Measurements from ENCODE around the gene ELL2. TPM values are rescaled to one million over a fixed set of nuclear protein-coding genes. Genes with fewer than 3 reads are reported as not detected.

ELL2 gene
- total and polyA plus RNA-seq, 9 of the 15 experiments (the other 6 are each of a cell fraction or from before 2014, with no cell fraction given), result 4.3 to 18.3 (median 14.5) TPM

DNA sequence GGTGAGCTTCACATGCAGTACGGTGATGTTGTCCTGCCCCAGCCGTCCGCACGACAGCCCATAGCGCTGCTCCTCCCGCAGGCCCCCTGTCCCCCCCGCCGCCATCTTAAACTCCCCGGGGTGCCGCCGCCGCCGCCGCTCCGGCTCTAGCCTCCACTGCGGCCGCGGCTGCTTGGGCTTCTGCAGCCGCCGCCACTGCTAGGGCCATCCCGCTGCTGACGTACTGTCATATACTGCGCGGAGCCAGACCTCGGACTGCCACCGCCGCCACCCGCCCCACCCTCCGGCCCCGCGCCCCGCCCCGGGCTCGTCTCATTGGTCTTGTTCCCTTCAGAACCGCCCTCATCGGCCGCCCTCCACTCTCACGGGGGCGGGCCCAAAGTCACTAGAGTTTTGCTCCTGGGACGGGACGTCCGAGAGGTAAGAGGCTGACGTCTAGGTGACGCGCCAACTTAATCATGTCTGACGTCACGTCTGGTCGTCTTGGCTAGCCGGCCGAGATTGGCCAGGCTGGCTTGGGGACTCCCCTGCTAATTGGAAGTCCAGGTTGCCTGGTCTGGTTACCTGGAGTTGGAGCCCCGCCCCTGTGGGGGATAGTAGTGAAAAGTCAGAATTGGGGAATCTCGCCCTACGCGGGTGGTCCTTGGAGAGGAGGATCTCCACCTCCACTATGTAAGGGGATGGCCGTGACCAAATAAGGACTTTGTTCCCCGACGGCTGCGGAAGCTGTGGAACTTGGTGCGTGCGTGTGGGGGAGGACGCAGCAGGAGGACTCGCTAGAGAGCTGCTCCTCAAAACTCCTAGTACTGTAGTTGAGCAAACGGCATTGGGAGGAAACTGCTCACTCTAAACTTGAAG, at the start of gene ELL2 (continued):
- TF ChIP-seq MAFG (tag; conservative IDR thresholded peaks at IDR 0.05) (no peak), GTF2E2 (tag; IDR thresholded peaks at IDR 0.05) (peak; percentile 79; the same call in 1 of the 2 replicates), EZH2 (IDR thresholded peaks at IDR 0.05; ENCODE audit: borderline replicate concordance, low read depth, low read length) (no peak), CHD1 (IDR thresholded peaks at IDR 0.05; ENCODE audit: low read length) (no peak), TEAD1 (CRISPR knock-in tag; IDR thresholded peaks at IDR 0.05) (no peak), ZNF23 (CRISPR knock-in tag; IDR thresholded peaks at IDR 0.05) (no peak), CHD4 (IDR thresholded peaks at IDR 0.05; ENCODE audit: insufficient read depth, insufficient replicate concordance, low read depth, low read length, poor library complexity, severe bottlenecking) (no peak), ZC3H4 (CRISPR knock-in tag; IDR thresholded peaks at IDR 0.05; ENCODE audit: borderline replicate concordance) (no peak), BMI1 (IDR thresholded peaks at IDR 0.05; ENCODE audit: low read length) (0 out of 2 replicates have a peak, but pooled peaks have one; percentile 2), HDAC6 (IDR thresholded peaks at IDR 0.05; ENCODE audit: low read depth, low read length) (no peak), SPI1 (IDR thresholded peaks at IDR 0.05; ENCODE audit: borderline replicate concordance, low read depth, low read length) (no peak), TFAP4 (CRISPR knock-in tag; IDR thresholded peaks at IDR 0.05; ENCODE audit: borderline replicate concordance) (peak; percentile 50; the same call in 1 of the 2 replicates), ZNF263 (CRISPR knock-in tag; IDR thresholded peaks at IDR 0.05; ENCODE audit: borderline replicate concordance) (peak; percentile 91), NEUROD1 (IDR thresholded peaks at IDR 0.05; ENCODE audit: borderline replicate concordance, low read depth, low read length, partially characterized antibody) (no peak), ZKSCAN1 (IDR thresholded peaks at IDR 0.05; ENCODE audit: low read depth, low read length) (no peak), CREM (IDR thresholded peaks at IDR 0.05; ENCODE audit: low read depth) (peak; percentile 99), BCOR (IDR thresholded peaks at IDR 0.05) (no peak; the same call in 1 of the 2 replicates), ZNF311 (CRISPR knock-in tag; IDR thresholded peaks at IDR 0.05) (no peak), ELF1 (tag; IDR thresholded peaks at IDR 0.05) (no peak), MNT (conservative IDR thresholded peaks at IDR 0.05) (peak; percentile 27 to 55; a peak in 3 of 4 replicates), ZSCAN29 (IDR thresholded peaks at IDR 0.05) (no peak), ZFX (CRISPR knock-in tag; IDR thresholded peaks at IDR 0.05) (peak; percentile 72; the same call in 1 of the 2 replicates), NRF1 (conservative IDR thresholded peaks at IDR 0.05 in 1 of 2, IDR thresholded peaks at IDR 0.05 in 1 of 2) (peak; percentile 62), KAT7 (CRISPR knock-in tag; IDR thresholded peaks at IDR 0.05; ENCODE audit: borderline replicate concordance) (no peak)
- TF ChIP-seq, protein P1, sequence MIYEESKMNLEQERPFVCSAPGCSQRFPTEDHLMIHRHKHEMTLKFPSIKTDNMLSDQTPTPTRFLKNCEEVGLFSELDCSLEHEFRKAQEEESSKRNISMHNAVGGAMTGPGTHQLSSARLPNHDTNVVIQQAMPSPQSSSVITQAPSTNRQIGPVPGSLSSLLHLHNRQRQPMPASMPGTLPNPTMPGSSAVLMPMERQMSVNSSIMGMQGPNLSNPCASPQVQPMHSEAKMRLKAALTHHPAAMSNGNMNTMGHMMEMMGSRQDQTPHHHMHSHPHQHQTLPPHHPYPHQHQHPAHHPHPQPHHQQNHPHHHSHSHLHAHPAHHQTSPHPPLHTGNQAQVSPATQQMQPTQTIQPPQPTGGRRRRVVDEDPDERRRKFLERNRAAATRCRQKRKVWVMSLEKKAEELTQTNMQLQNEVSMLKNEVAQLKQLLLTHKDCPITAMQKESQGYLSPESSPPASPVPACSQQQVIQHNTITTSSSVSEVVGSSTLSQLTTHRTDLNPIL (CRISPR knock-in tag; IDR thresholded peaks at IDR 0.05), result no peak

Measured in K562 (cell line).